Brain microvascular endothelial cell (primary cell): Measurements from ENCODE around the gene TGFBR1.

Experiments used
- DNase-seq: peaks from one replicate; pipeline ENCODE4 v3.0.0-alpha.2; 2020
- H3K27ac ChIP-seq: fragments of 250-450 bp; sonication (Bioruptor Pico); 2 replicates; pipeline ENCODE4 v1.5.1; 2020; ENCODE audit warnings: mild to moderate bottlenecking, moderate library complexity
- H3K27me3 ChIP-seq: fragments of 250-450 bp; sonication (Bioruptor Pico); replicated peaks from 2 replicates; pipeline ENCODE4 v1.5.1; 2020; ENCODE audit warnings: mild to moderate bottlenecking
- H3K36me3 ChIP-seq: fragments of 250-450 bp; sonication (Bioruptor Pico); replicated peaks from 2 replicates; pipeline ENCODE4 v1.5.1; 2020; ENCODE audit warnings: mild to moderate bottlenecking
- H3K4me3 ChIP-seq: 2 replicates; pipeline ENCODE4 v1.5.1; 2011; ENCODE audit warnings: low read depth, mild to moderate bottlenecking, control low read depth, low read length, moderate library complexity
- CTCF ChIP-seq: IDR thresholded peaks from 2 replicates; pipeline ENCODE4 v1.5.1; 2011; ENCODE audit warnings: low read depth, mild to moderate bottlenecking, moderate library complexity, low read length, control low read depth, inconsistent platforms; ENCODE audit errors: missing control alignments
- in situ Hi-C: cut with HindIII; loops from 2 replicates; pipeline ENCODE4 v1.10.0; 2017; ENCODE audit warnings: low sequenced_read_pairs, low pct_ligation_motif_present

TGFBR1 gene

GRCh38 chr9:99137225-99137624 is 32.3 kb downstream of the TGFBR1 start:
- no peaks in the 10 kb centered on the region for H3K27me3 ChIP-seq
- H3K27ac ChIP-seq, result no peak overlapping the region
- no peak overlapping the region for H3K4me3 ChIP-seq
- peaks cover 16% of the 10 kb centered on the region for H3K36me3 ChIP-seq
- TF ChIP-seq CTCF, result no peak
- in situ Hi-C loops, result loop anchor here (25.0 kb wide), 1 partner anchor 300 kb away; no protein-coding TSS in a partner anchor
- DNase-seq, result no peak

GRCh38 chr9:99137891-99138290 is 33.0 kb downstream of the TGFBR1 start:
- TF ChIP-seq CTCF, result no peak
- no peaks in the 10 kb centered on the region for H3K27me3 ChIP-seq
- no peak overlapping the region for H3K27ac ChIP-seq
- peaks cover 21% of the 10 kb centered on the region for H3K36me3 ChIP-seq
- DNase-seq, result no peak
- H3K4me3 ChIP-seq, result no peak overlapping the region
- in situ Hi-C loops, result loop anchor here (25.0 kb wide), 1 partner anchor 301 kb away; no protein-coding TSS in a partner anchor

- no peak for TF ChIP-seq CTCF
- in situ Hi-C loops, result loop anchor here (25.0 kb wide), 1 partner anchor 301 kb away; no protein-coding TSS in a partner anchor
- DNase-seq, result no peak
- H3K36me3 ChIP-seq, result peaks cover 27% of the 10 kb centered on the region
- H3K27ac ChIP-seq, result no peak overlapping the region
- H3K27me3 ChIP-seq, result no peaks in the 10 kb centered on the region
- H3K4me3 ChIP-seq, result no peak overlapping the region
Measured at GRCh38 chr9:99138424-99139284, 33.7 kb downstream of the TGFBR1 start.

- no peak for TF ChIP-seq CTCF
- Histone ChIP-seq H3K36me3 (peaks cover 38% of the 10 kb centered on the region), H3K27me3 (no peaks in the 10 kb centered on the region), H3K4me3 (no peak overlapping the region), H3K27ac (no peak overlapping the region)
- no peak for DNase-seq
- in situ Hi-C loops, result loop anchor here (10.0 to 25.0 kb wide), 2 partner anchors 135 to 303 kb away; no protein-coding TSS in a partner anchor
Measured at GRCh38 chr9:99139868-99140267, 35.0 kb downstream of the TGFBR1 start.

- DNase-seq, result peak; percentile 51
- in situ Hi-C loops, result loop anchor here (10.0 to 25.0 kb wide), 2 partner anchors 136 to 303 kb away; no protein-coding TSS in a partner anchor
- no peak overlapping the region for H3K4me3 ChIP-seq
- peak overlapping the region; percentile 21 for H3K27ac ChIP-seq
- peaks cover 47% of the 10 kb centered on the region for H3K36me3 ChIP-seq
- peak; percentile 96 for TF ChIP-seq CTCF
- no peaks in the 10 kb centered on the region for H3K27me3 ChIP-seq
Measured at GRCh38 chr9:99140685-99141314, 35.9 kb downstream of the TGFBR1 start.
